A172 (cell line): Measurements from ENCODE around the gene KRT81. TPM values are rescaled to one million over a fixed set of nuclear protein-coding genes. Genes with fewer than 3 reads are reported as not detected.
A peak's percentile ranks its signal among the peaks of the same experiment; 100 is the strongest.

ENCODE experiments used
- DNase-seq: peaks from one replicate; pipeline ENCODE4 v3.0.0-alpha.2; 2015; ENCODE audit warnings: low spot score
- total RNA-seq: library from RNA; depleted of rRNA; stranded (reverse); fragments of >200 nt; shearing (Covaris generic); gene quantifications from 2 replicates; pipeline ENCODE4 v1.2.3, GENCODE V29; 2014; rRNA removed

Gene KRT81
- 59.0 and 66.4 TPM in 2 replicates for total RNA-seq

GRCh38 chr12:52291267-52291935, at the start of gene KRT81:
Gene KRT81, minus strand, starts transcription at chr12:52291534. Its CDS starts 69 bp downstream, at chr12:52291465.
- DNase-seq = no peak

- DNase-seq = no peak
Measured at GRCh38 chr12:52338241-52338960, 47.1 kb upstream of the KRT81 start.

GRCh38 chr12:52337054-52337453, 45.7 kb upstream of the KRT81 start:
- peak; percentile 40 for DNase-seq

GRCh38 chr12:52336641-52337040, 45.3 kb upstream of the KRT81 start:
- no peak for DNase-seq

- DNase-seq = no peak
Measured at GRCh38 chr12:52335598-52336262, 44.4 kb upstream of the KRT81 start.

- no peak for DNase-seq
Measured at GRCh38 chr12:52334185-52334584, 42.9 kb upstream of the KRT81 start.

- no peak for DNase-seq
Measured at GRCh38 chr12:52333321-52333720, 42.0 kb upstream of the KRT81 start.

- DNase-seq = no peak
Measured at GRCh38 chr12:52332381-52332780, 41.0 kb upstream of the KRT81 start.

GRCh38 chr12:52331833-52332232, 40.5 kb upstream of the KRT81 start:
- DNase-seq = no peak

- no peak for DNase-seq
Measured at GRCh38 chr12:52331039-52331438, 39.7 kb upstream of the KRT81 start.

GRCh38 chr12:52327830-52328500, 36.6 kb upstream of the KRT81 start:
- no peak for DNase-seq

GRCh38 chr12:52327052-52327829, 35.9 kb upstream of the KRT81 start:
- peak; percentile 95 for DNase-seq

GRCh38 chr12:52324153-52324444, 32.8 kb upstream of the KRT81 start:
- DNase-seq = no peak

GRCh38 chr12:52323416-52324152, 32.2 kb upstream of the KRT81 start:
- DNase-seq = no peak

GRCh38 chr12:52323001-52323400, 31.7 kb upstream of the KRT81 start:
- no peak for DNase-seq

GRCh38 chr12:52322069-52322468, 30.7 kb upstream of the KRT81 start:
- DNase-seq = no peak

- DNase-seq = no peak
Measured at GRCh38 chr12:52321418-52321817, 30.1 kb upstream of the KRT81 start.

- no peak for DNase-seq
Measured at GRCh38 chr12:52320784-52321400, 29.6 kb upstream of the KRT81 start, which contains the start of gene KRT83. Gene KRT83, minus strand, starts transcription at chr12:52321398. Its CDS starts 63 bp downstream, at chr12:52321335.

- DNase-seq = no peak
Measured at GRCh38 chr12:52319097-52319496, 27.8 kb upstream of the KRT81 start.

- DNase-seq = no peak
Measured at GRCh38 chr12:52318241-52318990, 27.1 kb upstream of the KRT81 start.
